Measurements from ENCODE around the gene GTPBP6. TPM values are rescaled to one million over a fixed set of nuclear protein-coding genes. Genes with fewer than 3 reads are reported as not detected.

GTPBP6 gene
- total and polyA plus RNA-seq, 4 donors, result 11.8 to 79.1 (median 59.6) TPM

GRCh38 chrX:314049-314448, 4.5 kb downstream of the GTPBP6 start:
- Histone ChIP-seq H3K4me3 (no peak overlapping the region), H3K9me3 (ENCODE audit: control insufficient read depth in 4 of 4, insufficient read depth in 3 of 4, low read length in 3 of 4) (no peaks in the 10 kb centered on the region), H3K27ac (ENCODE audit: low read depth in 1 of 2, low read length in 1 of 2) (no peak overlapping the region), H3K27me3 (ENCODE audit: control insufficient read depth in 3 of 3, insufficient read depth in 3 of 3, low read length in 2 of 3) (no peaks in the 10 kb centered on the region), H3K9ac (ENCODE audit: insufficient read depth in 1 of 2, low read length in 2 of 2) (no peak overlapping the region), H3K36me3 (ENCODE audit: control insufficient read depth in 4 of 4, insufficient read depth in 4 of 4, low read length in 4 of 4) (peaks cover 27 to 61% (median 41%) of the 10 kb centered on the region in 4 donors), H3K4me1 (ENCODE audit: control insufficient read depth in 5 of 5, insufficient read depth in 5 of 5, low read length in 5 of 5) (peaks cover 0 to 6% (median 0%) of the 10 kb centered on the region in 5 donors)
- ATAC-seq (ENCODE audit: insufficient read depth, low FRiP score), result no peak
- TF ChIP-seq CTCF (IDR thresholded peaks at IDR 0.05; ENCODE audit: control extremely low read depth, extremely low read depth), result no peak
- no peak for DNase-seq
- WGBS, 2 donors, result 97 to 98% methylated on average over 32 to 34 of the region's 34 CpGs

GRCh38 chrX:313546-313945, 5.0 kb downstream of the GTPBP6 start:
- no peaks in the 10 kb centered on the region for H3K27me3 ChIP-seq (ENCODE audit: control insufficient read depth in 3 of 3, insufficient read depth in 3 of 3, low read length in 2 of 3)
- 92% methylated on average over 8 of the region's 8 CpGs for WGBS, 2 donors
- peaks cover 0 to 6% (median 0%) of the 10 kb centered on the region in 5 donors for H3K4me1 ChIP-seq (ENCODE audit: control insufficient read depth in 5 of 5, insufficient read depth in 5 of 5, low read length in 5 of 5)
- H3K9ac ChIP-seq (ENCODE audit: insufficient read depth in 1 of 2, low read length in 2 of 2), result no peak overlapping the region
- DNase-seq, result no peak
- no peak for ATAC-seq (ENCODE audit: insufficient read depth, low FRiP score)
- H3K27ac ChIP-seq (ENCODE audit: low read depth in 1 of 2, low read length in 1 of 2), result no peak overlapping the region
- H3K9me3 ChIP-seq (ENCODE audit: control insufficient read depth in 4 of 4, insufficient read depth in 3 of 4, low read length in 3 of 4), result no peaks in the 10 kb centered on the region
- peaks cover 29 to 64% (median 42%) of the 10 kb centered on the region in 4 donors for H3K36me3 ChIP-seq (ENCODE audit: control insufficient read depth in 4 of 4, insufficient read depth in 4 of 4, low read length in 4 of 4)
- no peak for TF ChIP-seq CTCF (IDR thresholded peaks at IDR 0.05; ENCODE audit: control extremely low read depth, extremely low read depth)
- H3K4me3 ChIP-seq, result no peak overlapping the region

- Histone ChIP-seq H3K9me3 (ENCODE audit: control insufficient read depth in 4 of 4, insufficient read depth in 3 of 4, low read length in 3 of 4) (no peaks in the 10 kb centered on the region), H3K4me3 (no peak overlapping the region), H3K9ac (ENCODE audit: insufficient read depth in 1 of 2, low read length in 2 of 2) (no peak overlapping the region), H3K27me3 (ENCODE audit: control insufficient read depth in 3 of 3, insufficient read depth in 3 of 3, low read length in 2 of 3) (no peaks in the 10 kb centered on the region), H3K27ac (ENCODE audit: low read depth in 1 of 2, low read length in 1 of 2) (no peak overlapping the region), H3K36me3 (ENCODE audit: control insufficient read depth in 4 of 4, insufficient read depth in 4 of 4, low read length in 4 of 4) (peaks cover 29 to 67% (median 44%) of the 10 kb centered on the region in 4 donors), H3K4me1 (ENCODE audit: control insufficient read depth in 5 of 5, insufficient read depth in 5 of 5, low read length in 5 of 5) (peaks cover 0 to 6% (median 0%) of the 10 kb centered on the region in 5 donors)
- no peak for TF ChIP-seq CTCF (IDR thresholded peaks at IDR 0.05; ENCODE audit: control extremely low read depth, extremely low read depth)
- WGBS, 2 donors, result 93 to 95% methylated on average over 52 to 54 of the region's 54 CpGs
- ATAC-seq (ENCODE audit: insufficient read depth, low FRiP score), result no peak
- no peak for DNase-seq
Observed at GRCh38 chrX:312621-313331, 5.8 kb downstream of the GTPBP6 start.

Measured in lung (tissue), 12 donors.